Measurements from ENCODE around the gene SNX1. TPM values are rescaled to one million over a fixed set of nuclear protein-coding genes. Genes with fewer than 3 reads are reported as not detected.

SNX1 gene
- polyA plus RNA-seq, 5 donors = 103 to 138 (median 127) TPM

DNA sequence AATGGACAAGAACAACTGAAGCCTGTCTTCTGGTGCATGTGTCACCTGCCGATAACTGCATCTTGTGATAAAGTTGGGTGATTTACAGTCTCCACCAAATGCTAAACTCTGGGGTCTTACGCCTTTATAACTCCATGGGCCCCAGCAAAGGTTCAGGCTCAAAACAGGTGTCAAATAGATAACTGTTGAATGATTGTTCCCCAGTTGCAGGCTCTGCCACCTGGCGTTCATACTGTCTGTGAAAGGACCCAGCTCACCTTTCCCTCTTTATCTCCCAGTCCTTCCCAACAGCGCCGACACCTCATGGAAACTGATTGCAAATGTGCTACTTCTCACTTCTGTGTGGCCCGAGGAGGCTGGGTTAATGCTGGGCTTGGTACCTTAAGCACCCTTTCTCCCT is 47.5 kb downstream of the SNX1 start:
- no peak for DNase-seq

DNA sequence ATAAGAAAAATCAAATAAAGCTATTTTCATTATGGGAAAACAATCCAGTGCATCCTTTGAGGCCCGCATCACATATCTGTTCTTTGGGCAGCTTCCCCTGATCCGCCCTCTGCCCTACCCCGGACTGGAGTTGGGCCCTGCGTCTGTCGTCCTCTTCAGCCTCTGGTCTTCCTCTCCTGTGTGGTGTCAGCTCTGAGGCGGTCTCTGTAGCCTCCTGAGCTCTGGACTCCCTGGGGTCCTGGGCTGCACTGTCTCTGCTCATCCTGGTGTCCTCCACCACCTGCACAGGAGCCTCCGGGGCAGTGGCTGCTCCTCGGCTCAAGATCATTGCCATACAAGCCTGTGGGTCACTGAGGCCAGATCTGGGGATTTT is 48.4 kb downstream of the SNX1 start:
- no peak for DNase-seq

DNA sequence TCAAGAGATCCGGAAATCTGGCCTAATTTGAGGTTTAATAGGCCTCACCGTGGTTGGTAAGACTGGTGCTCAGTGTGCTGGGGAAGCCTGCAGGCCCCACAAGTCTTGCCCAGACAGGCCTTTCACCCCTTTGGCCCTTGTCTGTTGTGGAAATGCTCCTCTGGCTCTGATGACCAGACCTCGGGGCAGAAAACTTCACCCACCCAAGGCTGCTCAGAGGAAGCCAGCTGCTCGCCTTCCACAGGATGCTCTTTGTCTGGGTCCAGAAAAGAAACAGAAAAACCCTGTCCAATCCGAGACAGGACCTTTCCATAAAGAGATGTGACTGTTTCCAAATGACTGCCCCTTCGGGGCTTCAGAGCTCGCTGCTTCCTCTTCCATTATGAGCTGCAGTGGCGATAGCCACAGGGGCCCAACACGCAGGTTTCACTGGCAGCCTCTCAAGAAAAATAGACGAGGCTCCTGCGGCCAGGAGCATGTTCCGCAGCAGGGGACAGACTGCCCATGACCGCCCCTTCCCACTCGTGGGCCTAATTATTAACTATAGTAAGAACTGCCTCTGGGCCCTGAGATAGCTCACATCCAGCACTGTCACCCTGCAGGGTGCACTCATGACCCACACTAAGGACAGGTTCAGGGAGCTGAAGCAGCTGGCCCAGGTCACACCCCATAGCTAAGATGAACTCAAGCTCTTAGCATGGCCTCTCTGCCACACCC is 48.9 kb downstream of the SNX1 start:
- no peak for DNase-seq

DNA sequence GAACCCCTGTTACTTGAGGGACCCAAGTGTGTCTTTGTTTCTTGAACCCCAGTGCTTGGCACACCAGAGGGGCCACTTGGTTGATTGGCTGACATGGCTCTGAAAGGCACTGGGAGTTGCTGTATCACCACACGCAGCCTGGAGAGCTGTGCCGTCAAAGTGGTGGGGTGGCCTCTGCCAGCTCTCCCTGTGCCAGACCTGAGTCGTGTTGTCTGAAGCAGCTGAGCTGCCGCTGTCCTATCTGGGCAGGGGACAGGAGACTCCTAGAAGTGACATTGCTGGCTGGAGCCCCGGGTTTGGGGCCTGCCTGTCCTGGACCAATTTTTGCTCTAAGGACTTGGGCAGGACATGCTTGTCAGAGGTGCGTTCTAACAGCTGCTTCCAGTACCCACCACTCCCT is 50.3 kb downstream of the SNX1 start:
- no peak for DNase-seq

DNA sequence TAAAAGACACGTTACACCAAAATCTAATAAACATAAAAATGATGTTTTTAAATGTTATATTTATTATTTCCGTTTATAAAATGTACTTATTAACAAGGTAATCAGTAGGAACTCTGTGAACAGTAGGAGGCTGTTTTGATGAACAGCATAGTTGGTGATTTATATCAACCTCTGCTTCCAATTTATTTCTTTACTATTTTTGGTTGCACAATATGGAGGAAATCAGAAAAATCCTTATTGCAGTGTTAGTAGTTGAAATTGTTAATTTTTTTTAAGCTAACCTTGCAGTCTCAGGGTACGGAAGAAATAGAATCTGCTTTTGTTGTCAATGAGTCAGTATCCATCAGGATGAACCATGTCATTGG is 50.7 kb downstream of the SNX1 start:
- no peak for DNase-seq

DNA sequence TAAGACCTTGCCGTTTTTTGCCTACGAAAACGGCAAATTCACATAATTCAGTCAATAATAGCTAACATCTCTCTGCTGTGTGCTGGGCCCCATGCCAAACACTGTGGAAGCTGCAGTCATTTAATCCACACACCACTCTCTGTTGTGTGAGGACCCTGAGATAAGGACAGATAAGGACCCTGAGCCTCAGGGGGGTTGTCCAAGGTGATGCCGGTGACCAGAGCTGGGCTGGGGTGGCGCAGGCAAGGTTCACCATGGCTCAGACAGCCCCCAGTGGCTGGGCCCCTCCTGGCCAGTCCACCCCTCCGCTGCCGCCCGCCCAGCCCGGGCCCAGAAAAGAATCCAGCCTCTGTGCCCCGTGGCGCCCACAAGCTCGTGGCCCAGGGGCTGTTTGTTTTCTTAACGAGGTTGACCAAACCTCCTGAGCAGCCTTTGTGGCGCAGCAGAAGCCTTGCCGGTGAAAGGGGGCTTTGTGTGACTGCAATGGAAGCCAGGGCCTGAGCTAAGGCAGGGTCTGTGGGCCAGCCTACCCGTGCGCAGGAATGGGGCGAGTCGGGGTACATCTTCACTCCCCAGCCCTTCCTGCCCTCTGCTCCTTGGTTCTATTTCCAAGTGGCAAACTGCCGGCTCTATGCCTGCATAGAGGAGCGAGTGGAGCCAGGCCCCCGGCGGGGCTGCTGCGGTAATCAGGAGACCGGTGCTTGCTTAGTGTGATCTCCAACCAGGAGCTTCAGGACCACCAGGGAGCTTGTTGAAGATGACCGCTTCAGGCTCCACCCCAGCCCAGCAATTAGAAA is 51.3 kb downstream of the SNX1 start:
- DNase-seq = no peak

DNA sequence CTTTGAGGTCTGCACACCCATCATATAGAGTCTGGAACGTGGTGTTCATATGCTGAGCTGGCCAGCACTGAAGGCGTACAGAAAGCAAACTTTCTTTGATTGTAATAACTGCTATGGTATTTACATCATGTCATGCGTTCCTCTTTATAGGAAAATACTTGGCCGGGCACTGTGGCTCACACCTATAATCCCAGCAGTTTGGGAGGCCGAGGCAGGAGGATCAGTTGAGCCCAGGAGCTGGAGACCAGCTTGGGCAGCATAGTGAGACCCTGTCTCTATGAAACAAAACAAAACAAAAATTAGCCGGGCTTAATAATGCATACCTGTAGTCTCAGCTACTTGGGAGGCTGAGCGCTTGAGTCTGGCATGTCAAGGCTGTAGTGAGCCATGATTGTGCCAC is 52.4 kb downstream of the SNX1 start:
- no peak for DNase-seq

DNA sequence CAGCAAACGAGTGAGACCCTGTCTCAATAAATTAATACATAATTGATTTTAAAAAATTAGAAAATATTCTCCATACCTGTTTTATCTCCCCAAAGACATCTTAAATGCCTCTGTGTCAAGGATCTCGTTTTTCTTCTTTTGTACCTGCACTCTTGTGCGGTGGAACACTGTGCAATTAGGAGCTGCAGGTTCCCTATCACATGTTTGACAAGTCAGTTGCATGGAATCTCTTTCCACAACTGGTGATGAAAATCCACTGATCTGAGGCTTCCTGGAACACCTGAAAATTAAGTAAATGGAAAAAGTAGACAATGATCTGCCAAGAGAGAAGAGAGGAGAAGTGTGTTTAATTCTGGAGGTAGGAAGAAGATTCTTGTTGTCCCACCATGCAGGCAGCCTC is 52.8 kb downstream of the SNX1 start:
- DNase-seq = no peak

DNA sequence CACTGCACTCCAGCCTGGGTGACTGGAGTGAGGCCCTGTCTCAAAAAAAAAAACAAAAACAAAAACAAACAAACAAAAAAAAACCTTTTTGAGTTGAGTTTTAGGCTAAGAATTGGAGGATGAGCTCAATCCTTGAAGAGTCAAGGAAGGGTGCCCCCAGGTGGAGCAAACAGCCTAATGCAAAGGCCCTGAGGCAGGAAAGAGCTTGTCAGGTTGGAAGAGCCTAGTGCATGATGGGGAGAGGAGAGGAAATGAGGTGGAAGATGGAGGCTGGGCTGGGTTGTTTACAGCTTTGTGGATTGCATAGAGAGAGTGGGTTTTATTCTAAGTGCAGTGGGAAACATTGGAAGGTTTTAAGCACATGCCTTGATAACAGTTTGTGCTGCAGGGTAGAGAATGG is 53.6 kb downstream of the SNX1 start:
- no peak for DNase-seq

DNA sequence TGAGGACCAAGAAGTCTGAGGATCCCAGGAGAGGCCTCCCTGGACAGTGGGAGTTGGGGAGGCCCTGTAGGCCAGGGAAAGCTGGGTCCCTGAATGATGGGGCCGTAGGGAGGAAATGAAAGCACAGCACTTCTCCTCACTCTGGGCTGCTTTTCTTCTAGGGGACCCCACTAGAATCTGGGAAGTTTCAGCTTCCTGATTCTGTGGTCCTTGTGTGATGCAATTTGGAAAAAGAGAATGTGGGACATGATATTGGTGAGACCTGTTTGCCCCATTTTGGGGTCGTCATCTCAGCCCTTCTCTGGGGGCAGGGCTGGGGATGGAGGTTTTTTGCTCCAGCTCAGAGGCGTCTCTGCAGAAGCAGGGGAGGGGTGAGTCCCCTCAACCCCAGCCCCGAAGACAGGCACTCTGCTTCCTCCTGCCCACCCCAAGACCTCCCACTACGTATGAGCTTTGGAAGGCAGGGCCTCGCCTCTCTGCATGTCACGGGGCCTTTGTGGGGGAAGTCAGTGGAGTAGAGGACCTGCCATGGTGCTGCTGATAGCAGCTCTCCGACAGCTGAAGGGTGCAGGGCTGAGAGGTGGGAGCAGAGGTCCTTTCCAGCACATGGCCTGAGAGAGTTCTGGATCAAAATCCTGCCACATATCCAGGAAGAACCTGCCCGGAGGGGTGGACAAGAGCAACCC is 54.3 kb downstream of the SNX1 start:
- no peak for DNase-seq

DNA sequence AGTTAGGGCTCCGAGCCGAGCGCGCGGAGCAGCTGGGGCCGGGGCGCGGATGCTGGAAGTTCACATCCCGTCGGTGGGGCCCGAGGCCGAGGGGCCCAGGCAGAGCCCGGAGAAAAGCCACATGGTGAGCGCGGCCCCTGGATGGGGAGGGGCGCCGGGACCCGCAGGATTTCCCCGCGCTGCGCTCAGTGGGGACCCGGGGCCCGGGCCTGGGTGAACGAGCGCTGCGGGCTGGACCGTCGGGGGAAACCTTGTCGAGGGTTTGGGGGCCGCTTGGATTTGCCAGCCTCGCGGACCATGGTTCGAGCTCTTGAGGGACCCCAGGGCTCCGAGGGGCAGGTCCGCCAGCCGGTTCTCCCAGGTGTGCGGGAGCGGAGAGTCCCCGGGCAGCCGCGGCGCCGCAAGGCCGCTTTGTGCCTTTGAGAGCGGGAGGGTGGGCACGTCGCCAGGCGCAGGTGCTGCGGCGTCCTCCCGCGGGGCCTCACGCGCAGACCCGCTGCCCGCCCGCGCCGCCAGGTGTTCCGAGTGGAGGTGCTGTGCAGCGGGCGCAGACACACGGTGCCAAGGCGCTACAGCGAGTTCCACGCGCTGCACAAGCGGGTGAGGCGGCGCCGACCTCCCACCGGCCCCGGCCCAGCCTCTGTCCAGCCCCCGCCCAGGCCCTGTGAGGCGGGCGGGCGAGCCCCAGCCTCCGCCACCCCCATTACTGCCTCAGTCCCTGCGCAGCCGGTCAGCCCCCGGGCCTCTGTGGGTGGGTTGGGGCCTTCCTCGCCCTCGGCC is 56.1 kb downstream of the SNX1 start, which contains the start of gene SNX22:
Gene SNX22 (plus strand): TSS at position 5 of the 780 bp plus-strand sequence. CDS start 45 bp downstream, at position 50.
- no peak for DNase-seq

DNA sequence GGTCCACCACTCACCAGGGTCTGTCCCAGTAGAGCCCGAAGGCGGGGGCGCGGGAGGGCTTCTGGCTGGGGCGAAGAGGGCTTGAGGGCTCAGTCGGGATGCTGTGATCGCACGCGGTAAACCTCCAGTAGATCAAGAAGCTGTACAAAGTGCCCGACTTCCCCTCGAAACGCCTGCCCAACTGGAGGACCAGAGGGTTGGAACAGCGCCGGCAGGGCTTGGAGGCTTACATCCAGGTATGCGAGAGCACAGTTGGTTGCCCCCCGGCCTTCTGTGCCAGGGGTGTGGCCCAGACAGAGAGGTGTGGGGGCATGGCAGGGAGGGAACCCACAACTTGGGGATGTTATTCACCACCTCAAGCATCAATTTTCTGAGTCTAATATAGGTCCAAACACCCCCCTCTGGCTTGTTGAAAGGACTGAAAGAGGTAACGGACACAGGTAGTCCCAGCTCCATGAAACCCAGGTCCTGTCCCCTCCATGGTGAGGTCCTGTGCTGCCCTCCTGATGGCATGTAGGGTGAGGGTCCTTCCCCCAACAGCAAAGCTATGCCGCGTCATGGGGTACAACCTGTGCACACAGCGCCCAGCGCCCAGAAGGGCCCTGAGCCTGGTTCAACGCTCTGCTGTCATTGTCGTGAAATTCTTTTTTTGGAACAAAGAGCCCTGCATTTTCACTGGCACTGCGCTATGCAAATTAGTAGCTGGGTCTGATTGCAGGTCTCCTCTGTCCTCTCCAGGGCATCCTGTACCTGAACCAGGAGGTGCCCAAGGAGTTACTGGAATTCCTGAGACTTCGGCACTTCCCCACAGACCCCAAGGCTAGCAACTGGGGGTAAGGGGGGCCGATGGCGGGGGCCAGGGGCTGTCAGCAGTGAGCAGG is 57.0 kb downstream of the SNX1 start:
- no peak for DNase-seq

DNA sequence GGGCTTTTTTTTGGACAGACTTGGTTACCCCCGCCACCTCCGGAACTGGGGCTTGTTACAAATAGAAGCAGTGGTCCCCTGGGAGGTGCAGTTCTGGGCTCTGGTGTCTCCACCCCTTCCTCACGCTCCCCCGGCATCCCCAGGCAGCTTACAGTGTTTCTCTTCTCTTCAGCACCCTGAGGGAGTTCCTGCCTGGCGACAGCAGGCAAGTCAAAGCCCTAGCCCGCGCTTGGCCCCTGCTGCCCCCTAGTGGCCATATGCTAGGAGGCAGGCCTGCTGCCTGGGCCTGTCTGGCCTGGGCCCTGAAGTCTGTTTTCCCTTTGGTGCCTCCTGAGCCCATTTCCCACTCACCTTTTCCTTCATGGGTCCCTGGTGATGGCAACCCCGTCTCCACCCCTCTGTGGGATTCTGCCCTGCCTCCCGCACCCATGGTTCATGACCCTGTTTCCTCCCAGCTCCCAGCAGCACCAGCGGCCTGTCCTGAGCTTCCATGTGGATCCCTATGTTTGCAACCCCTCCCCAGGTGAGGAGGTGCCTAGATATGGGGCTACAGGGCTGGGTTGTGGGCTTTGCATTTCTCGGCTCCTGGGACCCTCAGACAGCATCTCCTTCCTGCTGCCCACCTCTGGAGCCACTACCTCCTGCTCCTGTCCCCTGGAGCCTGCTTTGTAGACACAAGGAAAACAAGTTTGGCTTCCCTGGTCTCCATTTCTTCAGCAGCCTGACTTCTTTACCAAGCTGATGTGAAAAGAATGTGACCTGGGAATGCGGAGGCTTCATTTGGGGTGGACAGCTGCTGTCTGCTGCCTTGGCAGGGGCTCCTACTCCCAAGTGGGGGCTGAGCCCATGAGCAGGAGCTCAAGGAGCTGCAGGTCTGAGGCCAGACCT is 57.9 kb downstream of the SNX1 start:
- peak; percentile 75 to 84 for DNase-seq

DNA sequence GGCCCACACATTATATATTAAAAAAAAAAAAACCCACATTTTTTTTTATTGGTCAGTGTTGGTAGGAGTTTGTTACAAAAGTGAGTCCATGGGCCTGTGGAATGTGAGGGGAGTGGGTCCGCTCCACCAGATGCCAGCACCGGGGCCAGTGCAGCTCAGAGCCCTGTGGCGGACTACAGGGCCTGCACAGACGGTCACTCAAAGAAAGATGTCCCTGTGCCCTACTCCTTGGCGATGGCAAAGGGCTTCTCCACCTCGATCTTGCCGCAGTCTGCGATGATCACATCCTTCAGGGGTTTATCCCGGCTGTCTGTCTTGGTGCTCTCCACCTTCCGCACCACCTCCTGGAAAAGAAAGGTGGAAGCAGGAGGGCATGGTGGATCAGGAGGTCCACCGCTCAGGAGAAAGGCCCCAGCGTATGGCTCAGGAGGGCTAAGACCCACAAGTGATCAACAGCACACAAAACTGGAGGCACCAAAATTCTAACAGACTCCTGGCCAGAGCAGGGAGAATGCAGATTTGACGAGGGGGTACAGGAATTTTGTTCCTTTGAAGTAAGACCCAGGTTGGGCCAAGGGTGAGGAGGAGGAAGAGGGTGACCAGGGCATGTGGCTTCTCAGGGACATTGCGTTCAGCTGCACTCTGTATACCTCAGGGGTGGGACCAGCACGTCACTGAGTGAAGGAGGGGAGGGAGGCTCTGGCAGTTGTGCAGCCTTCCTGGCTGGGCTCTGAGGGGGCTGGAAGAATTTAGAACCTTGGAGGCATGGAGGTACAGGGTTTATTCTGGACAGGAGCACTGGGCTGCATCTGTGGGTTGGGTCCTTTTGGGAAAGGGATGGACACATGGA is 60.2 kb downstream of the SNX1 start:
- no peak for DNase-seq

DNA sequence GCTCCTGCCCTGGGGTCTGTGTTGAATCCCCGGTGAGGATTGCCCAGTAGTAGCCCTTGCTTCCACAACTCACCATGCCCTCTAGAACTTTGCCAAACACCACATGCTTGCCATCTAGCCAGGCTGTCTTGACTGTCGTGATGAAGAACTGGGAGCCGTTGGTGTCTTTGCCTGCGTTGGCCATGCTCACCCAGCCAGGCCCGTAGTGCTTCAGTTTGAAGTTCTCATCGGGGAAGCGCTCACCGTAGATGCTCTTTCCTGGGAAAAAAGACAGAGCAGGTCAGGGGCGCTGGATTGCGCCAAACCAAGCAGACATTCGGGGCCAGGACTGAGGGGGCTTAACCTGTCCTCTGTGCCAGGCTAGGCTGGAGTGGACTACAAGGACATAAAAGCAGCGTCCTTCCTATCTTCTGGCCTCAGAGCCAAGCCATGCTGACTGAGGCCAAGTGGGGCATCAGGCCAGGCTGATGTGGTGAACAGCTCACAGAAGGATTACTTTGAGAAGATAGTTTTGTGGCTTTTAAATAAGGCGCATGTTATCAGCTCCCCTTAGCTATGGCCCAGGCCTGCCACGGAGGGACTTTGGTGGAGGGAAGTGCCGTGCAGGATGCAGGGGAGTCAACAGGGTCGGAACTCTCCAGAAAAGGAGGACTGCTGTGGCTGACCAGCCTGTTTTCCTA is 61.0 kb downstream of the SNX1 start:
- no peak for DNase-seq

DNA sequence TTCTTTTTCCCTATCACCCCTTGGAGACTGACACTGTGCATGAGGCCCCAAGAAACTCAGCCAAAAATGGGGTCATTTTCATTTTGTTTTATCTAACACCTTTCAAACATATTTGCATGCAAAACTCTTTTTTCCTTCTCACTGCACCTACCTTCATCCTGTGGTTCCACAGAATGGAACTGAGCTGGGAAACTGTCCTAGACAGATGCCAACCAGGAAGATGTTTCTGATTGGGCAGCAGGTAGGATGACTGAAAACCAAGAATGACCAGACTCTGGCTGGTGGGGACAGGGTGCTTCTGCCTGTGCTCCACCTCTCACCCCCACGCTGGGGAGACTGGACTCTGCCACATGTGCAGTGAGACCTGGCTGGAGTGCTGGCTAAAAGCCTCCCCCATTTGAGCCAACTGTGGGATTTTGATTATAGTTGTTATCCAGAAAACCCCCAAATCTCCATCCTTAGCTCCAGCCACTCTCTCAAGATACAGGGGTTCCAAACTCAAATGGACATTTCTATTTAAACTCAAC is 61.9 kb downstream of the SNX1 start:
- no peak for DNase-seq

DNA sequence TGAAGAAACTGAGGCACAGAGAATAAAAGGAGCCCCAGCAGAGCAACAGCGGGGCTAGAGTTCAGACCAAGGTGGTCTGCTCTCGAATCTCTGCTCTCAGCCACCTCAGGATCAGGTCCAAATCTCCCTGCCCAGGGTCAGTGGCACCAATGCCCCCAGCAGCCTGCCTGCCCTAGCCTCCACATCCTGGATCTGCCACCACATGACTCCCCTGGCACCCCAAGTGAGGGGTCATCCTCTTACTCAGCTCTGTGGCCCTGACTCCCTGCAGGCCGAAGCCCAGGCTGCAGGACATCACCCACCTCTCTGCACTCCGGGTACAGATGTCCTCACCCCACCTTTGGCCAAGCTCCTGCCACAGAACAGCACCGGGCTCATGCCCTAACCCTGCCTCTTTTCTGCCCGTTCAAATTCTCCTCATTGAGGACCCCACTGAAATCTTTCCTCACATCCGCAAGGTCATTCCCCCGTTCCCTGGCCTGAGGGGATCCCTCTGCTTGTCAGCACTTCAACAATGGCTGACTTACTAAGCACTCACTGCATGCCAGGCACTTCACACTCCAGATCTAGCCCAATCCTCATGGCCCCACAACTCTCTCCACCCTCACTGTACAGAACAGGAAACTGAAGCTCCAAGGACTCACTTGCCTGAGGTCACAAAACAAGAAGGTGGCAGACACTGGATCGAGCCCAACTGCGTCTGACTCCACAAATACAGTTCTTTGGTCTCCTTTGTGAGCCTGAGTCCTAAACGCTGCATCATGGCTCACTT is 62.8 kb downstream of the SNX1 start:
- no peak for DNase-seq
